HepG2 (cell line): ENCODE measurements around the gene SREK1. TPM values are rescaled to one million over a fixed set of nuclear protein-coding genes. Genes with fewer than 3 reads are reported as not detected.

ENCODE experiments used
- ATAC-seq: fragments of 200-7000 bp; cut with Tn5 transposase; 3 replicates; pipeline ENCODE4 v1.9.1; 2020; ENCODE audit warnings: mild to moderate bottlenecking, moderate library complexity
- BruUV-seq: library from RNA; stranded (reverse); fragments of 400-500 nt; replicated peaks from 2 replicates; lab custom pipeline; 2021; lab: Mats Ljungman, UMichigan
- CTCF ChIA-PET: fragments of 300-600 bp; formaldehyde crosslinking; extraction: SDS; loops from one replicate; lab custom pipeline; 2021; ENCODE audit warnings: low total read pairs, inconsistent platforms, low intra/inter-chr PET ratio; lab: Yijun Ruan, JAX
- POLR2A ChIA-PET: fragments of 350-600 bp; sonication (Branson Sonifier 250); formaldehyde crosslinking; loops from one replicate; lab custom pipeline; 2020; ENCODE audit warnings: antibody characterized with exemption, inconsistent platforms; lab: Yijun Ruan, JAX
- DNase-seq: peaks from one replicate; pipeline ENCODE4 v3.0.0-alpha.2; 2015; ENCODE audit warnings: low spot score
- FAIRE-seq: peaks from 3 replicates; lab custom pipeline; 2011; peaks lifted over from hg19 to GRCh38; lab: Jason Lieb, UNC
- H2AFZ ChIP-seq: one replicate; pipeline ENCODE4 v1.6.1; 2011; ENCODE audit warnings: low read length, inconsistent platforms
- H3K27ac ChIP-seq: fragments of 300-600 bp; 3 replicates; pipeline ENCODE4 v1.8.0; 2011; ENCODE audit warnings: mixed run types, mild to moderate bottlenecking, mixed read lengths, low read length, inconsistent platforms; ENCODE audit not compliant: insufficient read depth; ENCODE audit errors: extremely low read length
- H3K27me3 ChIP-seq, 2 experiments: fragments of 200-600 bp in 1 of 2; 2 replicates in 1 of 2; 3 replicates in 1 of 2; pipeline versions ENCODE4 v1.6.0 to v1.8.0; 2011; ENCODE audit warnings: low read length in 2 of 2, mild to moderate bottlenecking in 2 of 2, moderate library complexity in 2 of 2, inconsistent platforms in 1 of 2; ENCODE audit not compliant: insufficient read depth in 2 of 2, control insufficient read depth in 1 of 2
- H3K36me3 ChIP-seq, 2 experiments: fragments of 200-600 bp in 1 of 2; replicated peaks in 1 of 2; 2 replicates in 1 of 2; 3 replicates in 1 of 2; pipeline versions ENCODE4 v1.5.1 to v1.8.0; 2011; ENCODE audit warnings: low read length in 2 of 2, inconsistent platforms in 1 of 2; ENCODE audit not compliant: insufficient read depth in 2 of 2, control insufficient read depth in 1 of 2
- H3K4me1 ChIP-seq: 2 replicates; pipeline ENCODE4 v1.5.1; 2012; ENCODE audit warnings: low read length, inconsistent platforms; ENCODE audit not compliant: insufficient read depth
- H3K4me2 ChIP-seq: 2 replicates; pipeline ENCODE4 v1.6.0; 2011; ENCODE audit warnings: low read depth, low read length, inconsistent platforms
- H3K4me3 ChIP-seq, 3 experiments: fragments of 200-600 bp in 1 of 3; sonication (generic), shearing (Covaris generic) in 1 of 3; replicated peaks in 1 of 3; 2 replicates each; pipeline ENCODE4 v1.5.1; 2011 to 2016; ENCODE audit warnings: low read length in 3 of 3, inconsistent platforms in 2 of 3, low read depth in 2 of 3, mild to moderate bottlenecking in 2 of 3, control low read depth in 1 of 3, mixed read lengths in 1 of 3; ENCODE audit not compliant: insufficient read depth in 1 of 3
- H3K79me2 ChIP-seq: one replicate; pipeline ENCODE4 v1.6.1; 2011; ENCODE audit warnings: low read length, inconsistent platforms; ENCODE audit not compliant: insufficient read depth
- H3K9ac ChIP-seq: 2 replicates; pipeline ENCODE4 v1.6.0; 2011; ENCODE audit warnings: mild to moderate bottlenecking, low read depth, low read length, inconsistent platforms; ENCODE audit not compliant: insufficient read depth
- H3K9me3 ChIP-seq: 2 replicates; pipeline ENCODE4 v1.5.1; 2012; ENCODE audit warnings: mild to moderate bottlenecking, low read length
- H4K20me1 ChIP-seq: 2 replicates; pipeline ENCODE4 v1.6.0; 2011; ENCODE audit warnings: inconsistent platforms, mild to moderate bottlenecking, low read length, moderate library complexity; ENCODE audit not compliant: insufficient read depth
- ARNTL ChIP-seq: sonication (generic); formaldehyde crosslinking; IDR thresholded peaks from 2 replicates; pipeline ENCODE4 v1.4.0; 2020; ENCODE audit warnings: mild to moderate bottlenecking, missing genetic modification reagents
- ATF7 ChIP-seq, 2 experiments: fragments of 450-650 bp in 1 of 2; sonication (generic) in 1 of 2; formaldehyde crosslinking in 1 of 2; IDR thresholded peaks; 2 replicates each; pipeline versions ENCODE4 v1.4.0 to v1.6.1; 2016 to 2020; ENCODE audit warnings: antibody characterized with exemption in 1 of 2, mild to moderate bottlenecking in 1 of 2, missing genetic modification reagents in 1 of 2
- CHCHD3 ChIP-seq: sonication (generic); formaldehyde crosslinking; IDR thresholded peaks from 2 replicates; pipeline ENCODE4 v1.8.0; 2022; ENCODE audit warnings: mild to moderate bottlenecking, missing genetic modification reagents, moderate library complexity
- HNRNPK ChIP-seq: fragments of 200-400 bp; formaldehyde crosslinking; IDR thresholded peaks from 2 replicates; pipeline ENCODE4 v1.6.1; 2018; ENCODE audit warnings: low read length, low read depth, moderate library complexity, mild to moderate bottlenecking; ENCODE audit not compliant: poor library complexity, severe bottlenecking
- HNRNPUL1 ChIP-seq: fragments of 200-400 bp; formaldehyde crosslinking; IDR thresholded peaks from 2 replicates; pipeline ENCODE4 v1.6.1; 2017; ENCODE audit warnings: low read depth, mild to moderate bottlenecking, low read length, moderate library complexity
- MTA3 ChIP-seq: sonication (generic); formaldehyde crosslinking; IDR thresholded peaks from 2 replicates; pipeline ENCODE4 v1.4.0; 2020; ENCODE audit warnings: missing genetic modification reagents
- RCOR2 ChIP-seq: IDR thresholded peaks from 2 replicates; pipeline ENCODE4 v1.6.1; 2016; ENCODE audit warnings: missing biosample characterization, missing genetic modification reagents
- YY1 ChIP-seq: IDR thresholded peaks from 2 replicates; pipeline ENCODE4 v1.6.1; 2011; ENCODE audit warnings: low read length, low read depth, moderate library complexity, mild to moderate bottlenecking; ENCODE audit not compliant: insufficient read depth, insufficient replicate concordance
- ZNF143 ChIP-seq: sonication (generic); formaldehyde crosslinking; IDR thresholded peaks from 2 replicates; pipeline ENCODE4 v1.4.0; 2020; ENCODE audit warnings: missing genetic modification reagents
- ZNF34 ChIP-seq: sonication (generic); formaldehyde crosslinking; IDR thresholded peaks from 2 replicates; pipeline ENCODE4 v1.4.0; 2020; ENCODE audit warnings: mild to moderate bottlenecking, missing genetic modification reagents, borderline replicate concordance
- ZNF569 ChIP-seq: sonication (generic); formaldehyde crosslinking; IDR thresholded peaks from 2 replicates; pipeline ENCODE4 v1.5.0; 2020; ENCODE audit warnings: mild to moderate bottlenecking, missing genetic modification reagents, moderate library complexity, borderline replicate concordance
- WGBS: methylation state at CpG from one replicate; pipeline ENCODE4 v1.1.6; 2017; ENCODE audit warnings: low lambda C conversion rate; 5-methylcytosine and 5-hydroxymethylcytosine counted together
- in situ Hi-C: cut with HindIII; loops from 2 replicates; pipeline ENCODE4 v1.10.0; 2017; ENCODE audit warnings: low pct_unique_long_range_greater_than_20kb; ENCODE audit not compliant: extremely low pct_ligation_motif_present
- intact Hi-C: fragments of 100-400 bp; cut with micrococcal nuclease; formaldehyde crosslinking; loops from one replicate; pipeline ENCODE4 v1.10.0; 2022; ENCODE audit not compliant: unreplicated experiment
- polyA plus RNA-seq, 8 experiments: library from polyadenylated mRNA; depleted of rRNA in 3 of 8; stranded (reverse) in 7 of 8; unstranded in 1 of 8; fragments of >200 nt; fragmentation: Illumina TruSeq in 4 of 8; extraction: Trizol in 4 of 8; gene quantifications; 2 replicates each; pipeline versions ENCODE4 v1.2.1 to v1.2.3, GENCODE V29; 2011 to 2016; ENCODE audit warnings: low read depth in 4 of 8, missing spikeins in 1 of 8, mixed read lengths in 1 of 8; ENCODE audit not compliant: insufficient read depth in 1 of 8
- total RNA-seq, 5 experiments: library from RNA; depleted of rRNA; stranded (reverse); fragments of >200 nt; fragmentation: Illumina TruSeq; extraction: Trizol; gene quantifications; 2 replicates each; pipeline ENCODE4 v1.2.3, GENCODE V29; 2016; ENCODE audit warnings: low read depth in 1 of 5
- TF ChIP-seq, protein P1 (sequence below): sonication (generic); formaldehyde crosslinking; IDR thresholded peaks from 2 replicates; pipeline ENCODE4 v1.5.0; 2020; ENCODE audit warnings: missing genetic modification reagents
- TF ChIP-seq, protein P2 (sequence below): sonication (generic); formaldehyde crosslinking; IDR thresholded peaks from 2 replicates; pipeline ENCODE4 v1.5.1; 2020; ENCODE audit warnings: mild to moderate bottlenecking, missing genetic modification reagents, borderline replicate concordance
- TF ChIP-seq, protein P3 (sequence below): sonication (generic); formaldehyde crosslinking; IDR thresholded peaks from 2 replicates; pipeline ENCODE4 v1.5.0; 2020; ENCODE audit warnings: mild to moderate bottlenecking, missing genetic modification reagents
- TF ChIP-seq, protein P4 (sequence below): sonication (generic); formaldehyde crosslinking; IDR thresholded peaks from 2 replicates; pipeline ENCODE4 v1.5.0; 2020; ENCODE audit warnings: missing genetic modification reagents
- TF ChIP-seq, protein P5 (sequence below): fragments of 450-650 bp; IDR thresholded peaks from 2 replicates; pipeline ENCODE4 v1.6.1; 2017; ENCODE audit warnings: mild to moderate bottlenecking

SREK1 gene
- total and polyA plus RNA-seq, 2 of the 13 experiments (the other 11 are each of a cell fraction or from before 2014, with no cell fraction given): 60.6 to 90.9 TPM

DNA sequence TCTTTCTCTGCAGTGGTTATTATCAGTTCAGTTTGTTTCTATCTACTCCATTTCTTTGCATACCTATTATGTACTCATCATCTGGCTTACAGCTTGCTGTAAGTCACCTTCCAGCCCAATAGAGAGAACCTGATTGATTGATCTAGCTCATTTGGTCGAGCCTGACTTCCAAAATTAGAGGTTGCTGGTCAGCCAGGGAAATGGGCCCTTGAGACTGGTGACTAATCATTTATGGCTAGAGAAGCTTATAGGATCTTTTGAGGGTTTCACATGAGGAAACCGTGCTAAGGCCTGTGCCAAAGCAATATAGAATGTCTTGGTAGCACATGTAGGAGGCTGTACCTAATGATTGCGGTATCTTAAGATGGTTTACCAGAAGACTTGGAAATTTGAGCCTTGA is 5.8 kb downstream of the SREK1 start:
- Histone ChIP-seq H4K20me1 (peaks cover 21% of the 10 kb centered on the region), H3K79me2 (peaks cover 98% of the 10 kb centered on the region)
- BruUV-seq: no TSS peak
- TF ChIP-seq, protein P1, sequence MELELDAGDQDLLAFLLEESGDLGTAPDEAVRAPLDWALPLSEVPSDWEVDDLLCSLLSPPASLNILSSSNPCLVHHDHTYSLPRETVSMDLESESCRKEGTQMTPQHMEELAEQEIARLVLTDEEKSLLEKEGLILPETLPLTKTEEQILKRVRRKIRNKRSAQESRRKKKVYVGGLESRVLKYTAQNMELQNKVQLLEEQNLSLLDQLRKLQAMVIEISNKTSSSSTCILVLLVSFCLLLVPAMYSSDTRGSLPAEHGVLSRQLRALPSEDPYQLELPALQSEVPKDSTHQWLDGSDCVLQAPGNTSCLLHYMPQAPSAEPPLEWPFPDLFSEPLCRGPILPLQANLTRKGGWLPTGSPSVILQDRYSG: no peak
- no peak for TF ChIP-seq HNRNPUL1
- TF ChIP-seq CHCHD3 (CRISPR knock-in tag): no peak
- no peak for TF ChIP-seq MTA3
- TF ChIP-seq RCOR2 (CRISPR knock-in tag): no peak
- no peak for TF ChIP-seq HNRNPK
- TF ChIP-seq, protein P2, sequence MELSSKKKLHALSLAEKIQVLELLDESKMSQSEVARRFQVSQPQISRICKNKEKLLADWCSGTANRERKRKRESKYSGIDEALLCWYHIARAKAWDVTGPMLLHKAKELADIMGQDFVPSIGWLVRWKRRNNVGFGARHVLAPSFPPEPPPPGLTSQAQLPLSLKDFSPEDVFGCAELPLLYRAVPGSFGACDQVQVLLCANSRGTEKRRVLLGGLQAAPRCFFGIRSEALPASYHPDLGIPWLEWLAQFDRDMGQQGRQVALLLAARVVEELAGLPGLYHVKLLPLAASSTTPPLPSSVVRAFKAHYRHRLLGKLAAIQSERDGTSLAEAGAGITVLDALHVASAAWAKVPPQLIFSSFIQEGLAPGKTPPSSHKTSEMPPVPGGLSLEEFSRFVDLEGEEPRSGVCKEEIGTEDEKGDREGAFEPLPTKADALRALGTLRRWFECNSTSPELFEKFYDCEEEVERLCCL (CRISPR knock-in tag): no peak
- TF ChIP-seq ZNF569 (CRISPR knock-in tag): no peak
- TF ChIP-seq, protein P3, sequence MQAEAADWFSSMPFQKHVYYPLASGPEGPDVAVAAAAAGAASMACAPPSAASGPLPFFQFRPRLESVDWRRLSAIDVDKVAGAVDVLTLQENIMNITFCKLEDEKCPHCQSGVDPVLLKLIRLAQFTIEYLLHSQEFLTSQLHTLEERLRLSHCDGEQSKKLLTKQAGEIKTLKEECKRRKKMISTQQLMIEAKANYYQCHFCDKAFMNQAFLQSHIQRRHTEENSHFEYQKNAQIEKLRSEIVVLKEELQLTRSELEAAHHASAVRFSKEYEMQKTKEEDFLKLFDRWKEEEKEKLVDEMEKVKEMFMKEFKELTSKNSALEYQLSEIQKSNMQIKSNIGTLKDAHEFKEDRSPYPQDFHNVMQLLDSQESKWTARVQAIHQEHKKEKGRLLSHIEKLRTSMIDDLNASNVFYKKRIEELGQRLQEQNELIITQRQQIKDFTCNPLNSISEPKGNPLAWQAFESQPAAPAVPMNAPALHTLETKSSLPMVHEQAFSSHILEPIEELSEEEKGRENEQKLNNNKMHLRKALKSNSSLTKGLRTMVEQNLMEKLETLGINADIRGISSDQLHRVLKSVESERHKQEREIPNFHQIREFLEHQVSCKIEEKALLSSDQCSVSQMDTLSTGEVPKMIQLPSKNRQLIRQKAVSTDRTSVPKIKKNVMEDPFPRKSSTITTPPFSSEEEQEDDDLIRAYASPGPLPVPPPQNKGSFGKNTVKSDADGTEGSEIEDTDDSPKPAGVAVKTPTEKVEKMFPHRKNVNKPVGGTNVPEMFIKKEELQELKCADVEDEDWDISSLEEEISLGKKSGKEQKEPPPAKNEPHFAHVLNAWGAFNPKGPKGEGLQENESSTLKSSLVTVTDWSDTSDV (CRISPR knock-in tag): no peak
- TF ChIP-seq, protein P4, sequence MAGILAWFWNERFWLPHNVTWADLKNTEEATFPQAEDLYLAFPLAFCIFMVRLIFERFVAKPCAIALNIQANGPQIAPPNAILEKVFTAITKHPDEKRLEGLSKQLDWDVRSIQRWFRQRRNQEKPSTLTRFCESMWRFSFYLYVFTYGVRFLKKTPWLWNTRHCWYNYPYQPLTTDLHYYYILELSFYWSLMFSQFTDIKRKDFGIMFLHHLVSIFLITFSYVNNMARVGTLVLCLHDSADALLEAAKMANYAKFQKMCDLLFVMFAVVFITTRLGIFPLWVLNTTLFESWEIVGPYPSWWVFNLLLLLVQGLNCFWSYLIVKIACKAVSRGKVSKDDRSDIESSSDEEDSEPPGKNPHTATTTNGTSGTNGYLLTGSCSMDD (CRISPR knock-in tag): no peak
- no peak for TF ChIP-seq YY1
- no peak for TF ChIP-seq ARNTL (CRISPR knock-in tag)
- TF ChIP-seq, protein P5, sequence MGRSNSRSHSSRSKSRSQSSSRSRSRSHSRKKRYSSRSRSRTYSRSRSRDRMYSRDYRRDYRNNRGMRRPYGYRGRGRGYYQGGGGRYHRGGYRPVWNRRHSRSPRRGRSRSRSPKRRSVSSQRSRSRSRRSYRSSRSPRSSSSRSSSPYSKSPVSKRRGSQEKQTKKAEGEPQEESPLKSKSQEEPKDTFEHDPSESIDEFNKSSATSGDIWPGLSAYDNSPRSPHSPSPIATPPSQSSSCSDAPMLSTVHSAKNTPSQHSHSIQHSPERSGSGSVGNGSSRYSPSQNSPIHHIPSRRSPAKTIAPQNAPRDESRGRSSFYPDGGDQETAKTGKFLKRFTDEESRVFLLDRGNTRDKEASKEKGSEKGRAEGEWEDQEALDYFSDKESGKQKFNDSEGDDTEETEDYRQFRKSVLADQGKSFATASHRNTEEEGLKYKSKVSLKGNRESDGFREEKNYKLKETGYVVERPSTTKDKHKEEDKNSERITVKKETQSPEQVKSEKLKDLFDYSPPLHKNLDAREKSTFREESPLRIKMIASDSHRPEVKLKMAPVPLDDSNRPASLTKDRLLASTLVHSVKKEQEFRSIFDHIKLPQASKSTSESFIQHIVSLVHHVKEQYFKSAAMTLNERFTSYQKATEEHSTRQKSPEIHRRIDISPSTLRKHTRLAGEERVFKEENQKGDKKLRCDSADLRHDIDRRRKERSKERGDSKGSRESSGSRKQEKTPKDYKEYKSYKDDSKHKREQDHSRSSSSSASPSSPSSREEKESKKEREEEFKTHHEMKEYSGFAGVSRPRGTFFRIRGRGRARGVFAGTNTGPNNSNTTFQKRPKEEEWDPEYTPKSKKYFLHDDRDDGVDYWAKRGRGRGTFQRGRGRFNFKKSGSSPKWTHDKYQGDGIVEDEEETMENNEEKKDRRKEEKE: no peak
- no peak for TF ChIP-seq ATF7 (IDR thresholded peaks at IDR 0.05)
- no peak for TF ChIP-seq ATF7 (CRISPR knock-in tag; IDR thresholded peaks at IDR 0.05)
- TF ChIP-seq ZNF143: no peak
- no peak for TF ChIP-seq ZNF34 (CRISPR knock-in tag)

More for the DNA sequence above, 5.8 kb downstream of the SREK1 start:
- ChIA-PET CTCF (no interaction called here), POLR2A (no interaction called here)
- no peak for DNase-seq
- no peak for ATAC-seq
- Histone ChIP-seq H3K4me2 (no peak overlapping the region), H3K36me3 (peaks cover 0 to 2% of the 10 kb centered on the region in 2 experiments; a peak in 2 of 5 replicates), H3K9me3 (no peaks in the 10 kb centered on the region), H3K4me3 (no peak overlapping the region), H3K4me1 (peaks cover 44% of the 10 kb centered on the region), H3K27ac (no peak overlapping the region), H2AFZ (no peak overlapping the region), H3K27me3 (no peaks in the 10 kb centered on the region; a peak in 1 of 5 replicates), H3K9ac (no peak overlapping the region)
- 100% methylated on average over 3 of the region's 3 CpGs for WGBS
- in situ Hi-C loops (no loop called here), intact Hi-C loops (loop anchor here (5.0 to 10.0 kb wide), 2 partner anchors 223 to 425 kb away; partner anchors contain the start of genes ERBIN, NLN and SGTB)
- no peak for FAIRE-seq
